Activated CD8-positive, alpha-beta T cell treated with anti-CD3 and anti-CD28 coated beads for 36 hours (primary cell): ENCODE data around the gene ESPL1. TPM values are rescaled to one million over a fixed set of nuclear protein-coding genes. Genes with fewer than 3 reads are reported as not detected.

Source experiments
- ATAC-seq: fragments of 200-7000 bp; cut with Tn5 transposase; one replicate; pipeline ENCODE4 v1.10.0; 2021; ENCODE audit warnings: mild to moderate bottlenecking, moderate library complexity
- CTCF ChIA-PET: fragments of 350-600 bp; sonication (Branson Sonifier 250); formaldehyde crosslinking; loops from one replicate; lab custom pipeline; 2021; ENCODE audit warnings: antibody characterized with exemption; lab: Charles Lee
- POLR2A ChIA-PET: fragments of 350-600 bp; sonication (Branson Sonifier 250); formaldehyde crosslinking; loops from one replicate; lab custom pipeline; 2021; ENCODE audit warnings: antibody characterized with exemption; lab: Charles Lee
- DNase-seq: peaks from one replicate; pipeline ENCODE4 v3.0.0-alpha.2; 2020
- H3K27ac Mint-ChIP-seq: one replicate; pipeline ENCODE4 v1.8.0; 2021; ENCODE audit warnings: mild to moderate bottlenecking, mixed read lengths
- H3K27me3 Mint-ChIP-seq: one replicate; pipeline ENCODE4 v1.8.0; 2021; ENCODE audit warnings: mixed read lengths
- H3K36me3 Mint-ChIP-seq: one replicate; pipeline ENCODE4 v1.8.0; 2021; ENCODE audit warnings: low read depth, mixed read lengths
- H3K4me1 Mint-ChIP-seq: one replicate; pipeline ENCODE4 v1.8.0; 2021; ENCODE audit warnings: low read depth, mixed read lengths
- H3K4me3 Mint-ChIP-seq: one replicate; pipeline ENCODE4 v1.8.0; 2021; ENCODE audit warnings: mild to moderate bottlenecking, moderate library complexity, mixed read lengths
- H3K9me3 Mint-ChIP-seq: one replicate; pipeline ENCODE4 v1.8.0; 2021; ENCODE audit warnings: mixed read lengths
- CTCF ChIP-seq: fragments of 200-600 bp; IDR thresholded peaks from one replicate; pipeline ENCODE4 v1.8.0; 2022; ENCODE audit warnings: antibody characterized with exemption, mild to moderate bottlenecking
- intact Hi-C: fragments of 100-400 bp; cut with micrococcal nuclease; formaldehyde crosslinking; loops from one replicate; pipeline ENCODE4 v1.10.0; 2022
- total RNA-seq, 2 experiments: library from RNA; stranded (reverse); gene quantifications; one replicate each; pipeline ENCODE4 v1.2.3, GENCODE V29; 2021

The ESPL1 gene
- total RNA-seq, 2 experiments from 2014 or later: 62.1 to 63.4 TPM

DNA sequence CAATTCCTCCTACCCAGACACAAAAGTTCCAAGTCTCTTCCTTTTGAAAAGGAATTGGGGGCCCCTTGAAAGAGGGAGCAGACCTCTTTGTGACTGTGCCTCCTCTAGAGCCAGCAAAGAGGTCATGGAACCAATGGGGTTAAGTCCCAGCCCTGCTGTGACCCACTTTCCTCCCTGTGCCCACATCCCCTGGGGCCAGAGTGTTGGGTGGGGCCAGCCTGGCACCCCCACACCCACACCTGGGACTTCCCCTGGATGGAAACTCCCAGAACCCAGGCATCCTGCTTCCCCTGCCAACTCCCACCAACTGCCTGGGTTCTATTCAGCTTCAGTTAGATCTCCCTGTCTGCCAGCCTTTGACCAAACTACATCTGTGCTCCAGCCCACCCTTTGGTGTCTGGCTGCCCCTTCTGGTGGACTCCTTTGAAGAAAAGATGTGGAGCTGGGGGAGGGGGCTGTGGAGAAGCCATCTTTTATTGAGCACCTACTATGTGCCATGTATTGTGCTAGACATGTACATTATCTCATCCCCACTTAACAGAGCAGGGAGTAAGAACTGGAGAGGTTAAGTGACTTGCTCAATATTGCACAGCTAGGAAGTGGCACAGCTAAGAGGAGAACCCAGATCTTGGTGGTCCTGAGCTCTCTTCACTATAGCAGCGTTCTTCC is 31.5 kb upstream of the ESPL1 start:
- intact Hi-C loops: no loop called here
- no peaks in the 10 kb centered on the region for H3K27me3 Mint-ChIP-seq
- peaks cover 50% of the 10 kb centered on the region for H3K4me1 Mint-ChIP-seq
- no peak for TF ChIP-seq CTCF
- H3K27ac Mint-ChIP-seq: peak overlapping the region; percentile 72
- peak; percentile 34 for ATAC-seq
- peak; percentile 72 for DNase-seq
- H3K9me3 Mint-ChIP-seq: no peaks in the 10 kb centered on the region
- CTCF ChIA-PET: interaction anchor here (0.7 to 4.6 kb wide), 9 partner anchors 15 to 77 kb away, joined by 3 to 23 read pairs (median 4); partner anchors contain the start of gene ESPL1
- POLR2A ChIA-PET: interaction anchor here (1.0 to 5.5 kb wide), 7 partner anchors 10 to 169 kb away, joined by 3 to 47 read pairs (median 4); partner anchors contain the start of gene ESPL1
- H3K36me3 Mint-ChIP-seq: no peaks in the 10 kb centered on the region
- H3K4me3 Mint-ChIP-seq: peak overlapping the region; percentile 23

- ATAC-seq (no peak), DNase-seq (no peak)
- intact Hi-C loops: no loop called here
- TF ChIP-seq CTCF: no peak
- Mint-ChIP-seq H3K9me3 (no peaks in the 10 kb centered on the region), H3K27me3 (no peaks in the 10 kb centered on the region), H3K4me1 (peaks cover 30% of the 10 kb centered on the region), H3K27ac (no peak overlapping the region), H3K36me3 (no peaks in the 10 kb centered on the region), H3K4me3 (no peak overlapping the region)
- CTCF ChIA-PET: interaction anchor here (7.7 kb wide), 1 partner anchor 27 kb away, joined by 45 read pairs; no protein-coding TSS in a partner anchor
- POLR2A ChIA-PET: interaction anchor here (4.7 kb wide), 1 partner anchor 19 kb away, joined by 21 read pairs; no protein-coding TSS in a partner anchor
Measured at GRCh38 chr12:53239643-53240258, 28.3 kb upstream of the ESPL1 start.

GRCh38 chr12:53241623-53242412 is 26.3 kb upstream of the ESPL1 start:
- no peaks in the 10 kb centered on the region for H3K36me3 Mint-ChIP-seq
- ChIA-PET POLR2A (interaction anchor here (2.0 to 4.7 kb wide), 3 partner anchors 8 to 21 kb away, joined by 6 to 21 read pairs (median 8); a partner anchor contains a TSS), CTCF (interaction anchor here (0.7 to 7.7 kb wide), 5 partner anchors 9 to 110 kb away, joined by 3 to 45 read pairs (median 3); a partner anchor contains a TSS)
- peaks cover 9% of the 10 kb centered on the region for H3K4me1 Mint-ChIP-seq
- no peak overlapping the region for H3K27ac Mint-ChIP-seq
- H3K4me3 Mint-ChIP-seq: no peak overlapping the region
- intact Hi-C loops: no loop called here
- TF ChIP-seq CTCF: no peak
- DNase-seq: no peak
- H3K9me3 Mint-ChIP-seq: no peaks in the 10 kb centered on the region
- no peak for ATAC-seq
- no peaks in the 10 kb centered on the region for H3K27me3 Mint-ChIP-seq

- no peaks in the 10 kb centered on the region for H3K27me3 Mint-ChIP-seq
- ChIA-PET POLR2A (interaction anchor here (1.4 to 1.5 kb wide), 2 partner anchors 13 to 76 kb away, joined by 4 to 6 read pairs; no protein-coding TSS in a partner anchor), CTCF (interaction anchor here (1.1 to 7.7 kb wide), 4 partner anchors 10 to 31 kb away, joined by 3 to 45 read pairs (median 5); partner anchors contain the start of gene ESPL1)
- H3K27ac Mint-ChIP-seq: no peak overlapping the region
- intact Hi-C loops: no loop called here
- H3K9me3 Mint-ChIP-seq: no peaks in the 10 kb centered on the region
- H3K4me1 Mint-ChIP-seq: peaks cover 3% of the 10 kb centered on the region
- DNase-seq (no peak), ATAC-seq (no peak)
- H3K36me3 Mint-ChIP-seq: no peaks in the 10 kb centered on the region
- TF ChIP-seq CTCF: no peak
- H3K4me3 Mint-ChIP-seq: no peak overlapping the region
Measured at GRCh38 chr12:53244337-53244736, 23.8 kb upstream of the ESPL1 start.
